B cell (primary cell): ENCODE measurements around the gene ARHGAP22.

ENCODE experiments used
- CTCF ChIP-seq: fragments of 200-600 bp; IDR thresholded peaks from one replicate; pipeline ENCODE4 v1.8.0; 2022; ENCODE audit warnings: antibody characterized with exemption, mild to moderate bottlenecking
- EZH2 ChIP-seq: IDR thresholded peaks from 2 replicates; pipeline ENCODE4 v1.6.1; 2012; ENCODE audit warnings: borderline replicate concordance, low read depth, mild to moderate bottlenecking, moderate library complexity, low read length; ENCODE audit not compliant: insufficient read depth, poor library complexity, severe bottlenecking

- TF ChIP-seq CTCF (no peak), EZH2 (no peak)
These were observed 84.3 kb downstream of the ARHGAP22 start for GRCh38 chr10:48520594-48520993.
